ENCODE results near the gene POLR2A.

DNA sequence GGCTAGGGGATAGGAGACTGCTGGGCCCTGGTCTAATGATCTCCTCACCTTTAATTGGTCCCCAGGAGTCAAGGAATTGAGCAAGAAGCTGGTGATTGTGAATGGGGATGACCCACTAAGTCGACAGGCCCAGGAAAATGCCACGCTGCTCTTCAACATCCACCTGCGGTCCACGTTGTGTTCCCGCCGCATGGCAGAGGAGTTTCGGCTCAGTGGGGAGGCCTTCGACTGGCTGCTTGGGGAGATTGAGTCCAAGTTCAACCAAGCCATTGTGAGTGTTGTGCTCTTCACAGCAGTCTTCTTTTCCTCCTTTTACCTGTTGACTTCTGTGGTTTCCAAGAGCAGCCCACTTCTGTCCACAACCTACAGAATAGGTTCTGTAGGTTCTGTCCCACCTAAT, 19.4 kb downstream of the POLR2A start:
- TF ChIP-seq, protein P1, sequence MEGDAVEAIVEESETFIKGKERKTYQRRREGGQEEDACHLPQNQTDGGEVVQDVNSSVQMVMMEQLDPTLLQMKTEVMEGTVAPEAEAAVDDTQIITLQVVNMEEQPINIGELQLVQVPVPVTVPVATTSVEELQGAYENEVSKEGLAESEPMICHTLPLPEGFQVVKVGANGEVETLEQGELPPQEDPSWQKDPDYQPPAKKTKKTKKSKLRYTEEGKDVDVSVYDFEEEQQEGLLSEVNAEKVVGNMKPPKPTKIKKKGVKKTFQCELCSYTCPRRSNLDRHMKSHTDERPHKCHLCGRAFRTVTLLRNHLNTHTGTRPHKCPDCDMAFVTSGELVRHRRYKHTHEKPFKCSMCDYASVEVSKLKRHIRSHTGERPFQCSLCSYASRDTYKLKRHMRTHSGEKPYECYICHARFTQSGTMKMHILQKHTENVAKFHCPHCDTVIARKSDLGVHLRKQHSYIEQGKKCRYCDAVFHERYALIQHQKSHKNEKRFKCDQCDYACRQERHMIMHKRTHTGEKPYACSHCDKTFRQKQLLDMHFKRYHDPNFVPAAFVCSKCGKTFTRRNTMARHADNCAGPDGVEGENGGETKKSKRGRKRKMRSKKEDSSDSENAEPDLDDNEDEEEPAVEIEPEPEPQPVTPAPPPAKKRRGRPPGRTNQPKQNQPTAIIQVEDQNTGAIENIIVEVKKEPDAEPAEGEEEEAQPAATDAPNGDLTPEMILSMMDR (conservative IDR thresholded peaks at IDR 0.05; ENCODE audit: low read depth, low read length): no peak
- no peak for TF ChIP-seq EZH2 (IDR thresholded peaks at IDR 0.05; ENCODE audit: low read length, unreplicated experiment)
